Bronchial epithelial cell (primary cell): ENCODE measurements around the gene SLC66A1. TPM values are rescaled to one million over a fixed set of nuclear protein-coding genes. Genes with fewer than 3 reads are reported as not detected.
A peak's percentile ranks its signal among the peaks of the same experiment; 100 is the strongest.

Experiments
- DNase-seq: peaks from one replicate; pipeline ENCODE4 v3.0.0-alpha.2; 2010; ENCODE audit warnings: low read depth
- FAIRE-seq: peaks from 2 replicates; lab custom pipeline; 2011; peaks lifted over from hg19 to GRCh38; lab: Jason Lieb, UNC
- H3K27me3 ChIP-seq: 2 replicates; pipeline ENCODE4 v1.5.1; 2011; ENCODE audit warnings: low read length; ENCODE audit not compliant: control insufficient read depth, insufficient read depth
- H3K36me3 ChIP-seq: 2 replicates; pipeline ENCODE4 v1.5.1; 2011; ENCODE audit warnings: low read length; ENCODE audit not compliant: control insufficient read depth, insufficient read depth
- H3K4me3 ChIP-seq: 2 replicates; pipeline ENCODE4 v1.5.1; 2011; ENCODE audit warnings: mild to moderate bottlenecking, low read depth, low read length, control low read depth
- CTCF ChIP-seq: IDR thresholded peaks from 2 replicates; pipeline ENCODE4 v1.5.1; 2011; ENCODE audit warnings: mild to moderate bottlenecking, moderate library complexity, low read length, control low read depth, inconsistent platforms; ENCODE audit not compliant: insufficient read depth, severe bottlenecking
- total RNA-seq: library from RNA; depleted of rRNA; stranded (reverse); fragments of >200 nt; gene quantifications from 2 replicates; pipeline ENCODE4 v1.2.1, GENCODE V29; 2014

The SLC66A1 gene
- total RNA-seq, 1 donor from 2014 or later: 26.6 TPM

- FAIRE-seq: no peak
Observed at GRCh38 chr1:19358710-19359109, 46.6 kb downstream of the SLC66A1 start.

DNA sequence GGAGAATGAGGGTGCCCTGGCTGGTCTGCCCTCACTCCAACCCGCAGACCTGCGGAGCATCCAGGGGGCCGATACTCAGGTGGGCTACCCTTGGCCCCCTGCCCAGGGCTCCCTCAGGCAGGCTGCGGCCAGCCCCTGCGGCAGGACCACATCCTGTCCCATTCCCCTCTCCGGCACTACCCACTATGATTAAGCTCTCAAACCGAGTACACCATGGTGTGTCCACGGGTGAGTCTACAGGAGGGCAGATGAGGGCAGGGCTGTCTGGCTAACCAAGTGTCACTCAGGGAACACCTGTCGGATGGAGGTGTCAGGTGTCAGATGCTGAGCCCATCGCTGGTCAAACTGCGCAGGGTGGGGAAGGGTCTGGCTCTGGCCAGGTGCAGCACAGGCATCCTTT lies 47.2 kb downstream of the SLC66A1 start:
- no peak for TF ChIP-seq CTCF
- Histone ChIP-seq H3K36me3 (peaks cover 18% of the 10 kb centered on the region), H3K4me3 (no peak overlapping the region), H3K27me3 (no peaks in the 10 kb centered on the region)
- no peak for DNase-seq
- FAIRE-seq: peak; percentile 7

More at GRCh38 chr1:19358710-19359109, 46.6 kb downstream of the SLC66A1 start:
- H3K27me3 ChIP-seq: no peaks in the 10 kb centered on the region
- no peak for DNase-seq
- H3K4me3 ChIP-seq: no peak overlapping the region
- TF ChIP-seq CTCF: no peak
- peaks cover 18% of the 10 kb centered on the region for H3K36me3 ChIP-seq

- FAIRE-seq (peak; percentile 72), DNase-seq (no peak)
- peaks cover 17% of the 10 kb centered on the region for H3K36me3 ChIP-seq
Observed at GRCh38 chr1:19360016-19360415, 47.9 kb downstream of the SLC66A1 start.

DNA sequence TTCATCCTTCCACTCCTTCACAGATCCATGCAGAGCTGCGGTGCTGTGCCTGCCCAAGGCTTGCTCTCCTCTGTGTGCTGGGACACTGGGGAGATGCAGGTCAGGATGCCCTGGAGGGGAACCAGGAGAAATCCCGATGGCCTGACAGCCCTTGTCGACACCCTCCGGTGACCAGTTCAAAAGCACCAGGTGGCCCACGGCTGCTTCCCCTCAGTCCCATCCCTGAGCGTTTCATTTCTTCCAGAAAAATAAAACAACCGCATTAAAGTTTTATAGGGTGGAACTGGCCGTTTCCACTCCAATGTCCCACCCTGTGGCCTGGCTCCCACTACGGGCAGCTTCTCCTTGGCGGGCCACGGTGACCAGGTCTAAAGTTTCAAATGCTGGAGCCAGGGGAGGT lies 48.3 kb downstream of the SLC66A1 start:
- no peak for TF ChIP-seq CTCF
- no peak overlapping the region for H3K4me3 ChIP-seq
- FAIRE-seq (no peak), DNase-seq (no peak)
- no peaks in the 10 kb centered on the region for H3K27me3 ChIP-seq
- peaks cover 16% of the 10 kb centered on the region for H3K36me3 ChIP-seq

More at GRCh38 chr1:19360016-19360415, 47.9 kb downstream of the SLC66A1 start:
- Histone ChIP-seq H3K4me3 (no peak overlapping the region), H3K27me3 (no peaks in the 10 kb centered on the region)
- TF ChIP-seq CTCF: no peak

- peak; percentile 99 for DNase-seq
- Histone ChIP-seq H3K27me3 (no peaks in the 10 kb centered on the region), H3K4me3 (no peak overlapping the region), H3K36me3 (peaks cover 10% of the 10 kb centered on the region)
- TF ChIP-seq CTCF: no peak
- FAIRE-seq: peak; percentile 99
Observed at GRCh38 chr1:19360843-19361610, 48.9 kb downstream of the SLC66A1 start.
